Hindlimb muscle (tissue), 1 donor: ENCODE data around the gene ZNF563. TPM values are rescaled to one million over a fixed set of nuclear protein-coding genes. Genes with fewer than 3 reads are reported as not detected.
A peak's percentile ranks its signal among the peaks of the same experiment; 100 is the strongest.

Experiments
- DNase-seq: peaks from one replicate; pipeline ENCODE4 v3.0.0-alpha.2; 2013
- polyA plus RNA-seq: library from polyadenylated mRNA; unstranded; fragments of 120-200 nt; gene quantifications from one replicate; pipeline ENCODE4 v1.2.1, GENCODE V29; 2013; ENCODE audit not compliant: insufficient read length

Gene ZNF563
- polyA plus RNA-seq, 1 donor = 1.4 TPM

DNA sequence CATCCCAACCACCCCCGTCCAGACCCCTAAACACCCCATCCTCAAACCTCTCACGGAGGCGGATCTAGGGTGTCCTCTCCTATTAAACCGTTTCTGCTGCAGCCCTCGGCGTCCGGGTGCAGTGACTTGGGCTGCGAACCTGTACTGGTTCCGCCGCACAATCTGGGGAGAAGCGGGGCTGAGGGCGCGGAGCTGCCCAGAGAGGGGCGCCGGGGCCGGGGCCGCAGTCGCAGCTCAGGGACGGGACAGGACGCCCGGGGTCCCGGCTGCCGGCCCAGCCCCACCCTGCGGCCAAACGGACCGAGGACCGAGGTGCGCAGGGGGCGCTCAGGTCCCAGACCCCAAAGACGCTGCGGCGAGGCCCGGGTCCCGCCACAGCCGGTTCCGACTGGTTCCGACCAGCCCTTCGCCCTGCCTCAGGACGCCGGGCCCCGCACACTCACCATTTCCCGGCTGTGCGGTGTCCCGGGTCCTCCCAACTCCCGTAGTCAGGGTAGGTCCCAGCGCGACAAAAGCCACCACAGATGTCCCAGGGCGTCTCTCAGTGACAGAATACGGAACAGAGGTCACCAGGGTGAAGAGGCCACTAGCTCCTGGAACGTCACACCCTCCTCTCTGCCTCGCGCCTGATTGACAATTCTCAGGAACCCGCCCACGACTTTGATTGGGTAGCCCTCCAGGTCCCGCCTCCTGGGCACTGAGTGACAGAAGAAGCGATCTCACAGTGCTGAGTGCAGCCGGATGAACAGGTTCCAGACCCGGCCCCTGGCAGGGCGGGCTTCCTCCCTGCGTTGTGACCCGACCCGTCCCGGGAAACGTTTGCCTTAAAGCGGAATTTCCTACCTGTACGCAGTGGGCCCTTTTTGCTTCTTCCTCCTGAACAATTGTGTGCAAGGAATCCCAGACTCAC lies 38.9 kb downstream of the ZNF563 start, which contains the start of gene ZNF44:
ZNF44 (minus strand) TSS at position 635 of the 910 bp plus-strand sequence; CDS start at position 446, 189 bp downstream.
- peak; percentile 98 for DNase-seq

DNA sequence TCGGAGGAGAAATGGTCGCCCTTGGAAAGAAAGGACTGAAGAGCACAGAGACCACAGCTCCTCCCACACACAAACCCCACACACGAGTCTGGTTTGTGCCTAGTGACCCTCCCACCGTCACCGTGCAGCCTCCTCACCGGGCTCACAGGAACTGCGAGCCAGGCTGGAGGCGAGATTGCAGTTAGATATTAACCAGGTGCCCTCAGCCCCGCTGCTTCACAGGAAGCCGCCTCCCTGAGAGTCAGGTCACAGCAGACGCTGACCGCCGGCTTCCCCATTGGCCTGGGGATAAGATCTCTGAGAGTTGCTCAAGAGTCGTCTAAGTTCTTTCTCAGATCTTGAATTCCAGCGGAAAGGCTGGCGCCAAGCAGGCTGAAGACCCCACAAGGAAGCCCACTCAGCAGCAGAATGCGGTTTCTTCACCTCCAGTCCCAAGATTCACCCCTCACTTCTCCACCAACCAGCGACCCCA lies 39.6 kb downstream of the ZNF563 start:
- DNase-seq = peak; percentile 46

GRCh38 chr19:12289790-12290065 lies 43.7 kb downstream of the ZNF563 start:
- DNase-seq = no peak

DNA sequence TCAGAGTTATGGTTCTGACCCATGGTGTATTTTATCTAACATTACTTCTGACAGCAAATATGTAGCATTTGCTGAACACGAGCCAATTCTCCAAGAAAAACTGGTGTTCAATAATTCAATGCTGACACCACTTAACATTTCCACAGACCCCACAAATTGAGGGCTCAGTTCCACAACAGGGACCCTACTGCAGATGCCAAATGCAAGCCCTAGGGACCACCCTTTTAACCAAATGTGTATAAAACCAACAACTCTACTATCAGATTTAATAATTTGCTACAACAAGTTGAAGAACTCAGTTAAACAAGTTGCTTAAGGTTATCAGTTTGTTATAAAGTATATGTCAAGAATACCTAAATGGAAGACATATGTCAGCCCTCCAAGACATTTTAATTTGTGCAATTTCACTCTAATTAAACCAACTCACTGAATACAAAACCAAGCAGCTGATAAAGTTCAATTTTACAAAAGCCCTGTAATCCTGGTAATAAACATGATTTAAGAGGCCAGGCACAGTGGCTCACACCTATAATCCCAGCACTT lies 45.4 kb downstream of the ZNF563 start:
- DNase-seq = no peak

DNA sequence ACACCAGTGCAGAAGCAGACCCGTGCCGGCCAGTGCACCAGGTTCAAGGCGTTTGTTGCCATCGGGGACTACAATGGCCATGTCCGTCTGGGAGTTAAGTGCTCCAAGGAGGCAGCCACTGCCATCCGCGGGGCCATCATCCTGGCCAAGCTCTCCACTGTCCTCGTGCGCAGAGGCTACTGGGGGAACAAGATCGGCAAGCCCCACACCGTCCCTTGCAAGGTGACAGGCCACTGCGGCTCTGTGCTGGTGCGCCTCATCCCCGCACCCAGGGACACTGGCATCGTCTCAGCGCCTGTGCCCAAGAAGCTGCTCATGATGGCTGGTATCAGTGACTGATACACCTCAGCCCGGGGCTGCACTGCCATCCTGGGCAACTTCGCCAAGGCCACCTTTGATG lies 48.8 kb downstream of the ZNF563 start:
- DNase-seq = no peak

DNA sequence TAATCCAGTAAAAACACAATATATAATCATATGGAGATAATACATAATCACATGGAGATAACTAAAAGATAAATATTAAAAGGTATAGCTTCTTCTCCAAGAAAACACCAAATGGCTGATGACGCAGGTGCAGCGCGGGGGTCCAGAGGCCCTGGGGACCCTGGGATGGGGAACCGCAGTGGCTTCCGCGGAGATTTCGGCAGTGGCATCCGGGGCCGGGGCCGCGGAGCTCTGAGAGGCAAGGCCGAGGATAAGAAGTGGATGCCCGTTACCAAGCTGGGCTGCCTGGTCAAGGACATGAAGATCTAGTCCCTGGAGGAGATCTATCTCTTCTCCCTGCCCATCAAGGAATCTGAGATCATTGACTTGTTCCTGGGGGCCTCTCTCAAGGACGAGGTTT lies 49.2 kb downstream of the ZNF563 start:
- DNase-seq = no peak

DNA sequence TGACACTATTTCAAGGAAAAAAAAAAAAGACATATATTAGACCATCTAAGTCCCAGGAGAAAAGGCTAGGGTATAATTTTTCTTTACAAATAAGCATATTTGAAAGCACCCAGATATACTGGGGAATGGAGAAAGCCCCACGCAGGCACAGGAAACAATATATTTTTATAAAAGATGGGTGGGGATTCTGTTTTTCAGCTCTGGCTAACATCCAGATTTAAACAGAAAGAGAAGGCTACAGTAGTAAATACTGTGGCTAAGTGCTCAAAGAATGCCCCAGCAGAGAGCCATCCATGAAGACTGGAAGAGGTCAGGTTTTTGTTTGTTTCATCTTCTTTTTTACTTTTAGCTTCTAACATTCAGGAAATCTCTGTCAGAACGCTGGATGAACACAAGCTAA lies 54.7 kb downstream of the ZNF563 start:
- DNase-seq = no peak

DNA sequence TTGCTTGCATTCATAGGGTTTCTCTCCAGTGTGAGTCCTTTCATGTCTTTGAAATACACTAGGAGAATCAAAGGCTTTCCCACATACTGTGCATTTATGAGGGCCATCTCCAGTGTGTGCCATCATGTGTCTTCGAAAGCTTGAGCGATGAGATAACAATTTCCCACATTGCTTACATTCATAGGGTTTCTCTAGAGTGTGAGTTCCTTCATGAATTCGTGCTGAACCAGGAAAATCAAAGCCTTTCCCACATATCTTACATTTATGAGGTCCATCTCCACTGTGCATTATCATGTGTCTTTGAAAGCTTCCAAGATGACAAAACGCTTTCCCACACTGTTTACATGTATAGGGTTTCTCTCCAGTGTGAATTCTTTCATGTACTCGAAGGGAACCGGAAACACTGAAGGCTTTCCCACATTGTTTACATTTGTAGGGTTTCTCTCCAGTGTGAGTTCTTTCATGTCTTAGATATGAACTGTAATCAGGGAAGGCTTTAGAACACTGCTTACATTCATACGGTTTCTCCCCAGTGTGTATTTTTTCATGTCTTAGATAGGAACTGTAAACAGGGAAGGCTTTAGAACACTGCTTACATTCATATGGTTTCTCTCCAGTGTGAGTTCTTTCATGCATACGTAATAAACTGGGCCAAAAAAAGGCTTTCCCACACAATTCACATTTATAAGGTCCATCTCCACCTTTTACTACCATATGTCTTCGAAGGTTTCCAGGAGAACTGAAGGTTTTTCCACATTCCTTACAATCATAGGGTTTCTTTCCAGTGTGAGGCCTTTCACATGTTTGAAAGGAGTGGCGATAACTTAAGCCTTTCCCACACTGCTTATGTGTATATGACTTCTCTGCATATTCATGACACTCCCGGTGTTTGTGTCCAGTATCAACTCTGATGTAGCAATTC lies 60.2 kb downstream of the ZNF563 start:
- DNase-seq = no peak

DNA sequence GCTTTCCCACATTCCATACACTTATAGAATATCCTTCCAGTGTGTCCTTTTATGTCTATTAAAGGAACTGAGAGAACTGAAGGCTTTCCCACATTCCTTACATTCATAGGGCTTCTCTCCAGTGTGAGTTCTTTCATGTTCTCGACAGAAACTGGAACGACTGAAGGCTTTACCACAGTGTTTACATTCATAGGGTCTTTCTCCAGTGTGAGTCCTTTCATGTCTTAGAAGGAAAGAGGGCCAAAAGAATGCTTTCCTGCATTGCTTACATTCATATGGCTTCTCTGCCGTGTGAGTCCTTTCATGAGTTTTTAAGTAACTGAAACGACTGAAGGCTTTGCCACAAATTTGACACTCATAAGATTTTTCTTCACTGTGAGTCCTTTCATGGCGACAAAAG lies 61.0 kb downstream of the ZNF563 start:
- DNase-seq = no peak

DNA sequence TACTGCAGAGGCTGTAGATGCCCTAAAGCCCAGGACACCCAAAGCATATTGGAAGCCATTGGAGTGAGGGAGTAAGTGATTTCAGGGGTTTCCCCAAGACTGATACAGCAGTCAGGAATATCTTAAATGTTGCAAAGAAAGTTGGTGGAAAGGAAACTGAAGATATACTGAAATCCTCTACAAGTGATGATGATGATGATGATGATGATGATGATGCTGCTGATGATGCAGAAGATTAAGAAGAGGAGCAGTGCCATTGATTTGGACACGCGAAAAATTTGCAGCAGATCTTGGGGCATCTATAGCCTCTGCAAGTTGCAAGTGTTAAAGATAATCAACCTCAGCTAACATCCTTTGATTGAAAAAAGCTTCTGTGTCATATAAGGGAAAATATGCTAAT lies 62.6 kb downstream of the ZNF563 start:
- no peak for DNase-seq

Other genes starting within 250 kb of the ZNF563 start
- gene ZNF20, start 193.3 kb downstream of the ZNF563 start, polyA plus RNA-seq = 2.7 TPM
- 5.8 TPM for gene ZNF625, start 176.9 kb downstream of the ZNF563 start, polyA plus RNA-seq
- 7.3 TPM for gene ZNF136, start 170.5 kb downstream of the ZNF563 start, polyA plus RNA-seq
- gene ZNF44, start 38.8 kb downstream of the ZNF563 start, polyA plus RNA-seq = 9.0 TPM
- 1.9 TPM for gene ZNF442, start 32.0 kb upstream of the ZNF563 start, polyA plus RNA-seq
- 4.1 TPM for gene ZNF799, start 67.6 kb upstream of the ZNF563 start, polyA plus RNA-seq
- gene ZNF443, start 107.4 kb upstream of the ZNF563 start, polyA plus RNA-seq = 2.7 TPM
- gene ZNF709, start 151.2 kb upstream of the ZNF563 start, polyA plus RNA-seq = 3.5 TPM
- 4.5 TPM for gene ZNF564, start 217.8 kb upstream of the ZNF563 start, polyA plus RNA-seq